ENCODE measurements around the gene STK17A.
A peak's percentile ranks its signal among the peaks of the same experiment; 100 is the strongest.
"Not testable (repeated sequence)": the region's sequence is repeated elsewhere in the genome, so short reads cannot be mapped to it uniquely, and the experiment has no call there.

The STK17A gene

DNA sequence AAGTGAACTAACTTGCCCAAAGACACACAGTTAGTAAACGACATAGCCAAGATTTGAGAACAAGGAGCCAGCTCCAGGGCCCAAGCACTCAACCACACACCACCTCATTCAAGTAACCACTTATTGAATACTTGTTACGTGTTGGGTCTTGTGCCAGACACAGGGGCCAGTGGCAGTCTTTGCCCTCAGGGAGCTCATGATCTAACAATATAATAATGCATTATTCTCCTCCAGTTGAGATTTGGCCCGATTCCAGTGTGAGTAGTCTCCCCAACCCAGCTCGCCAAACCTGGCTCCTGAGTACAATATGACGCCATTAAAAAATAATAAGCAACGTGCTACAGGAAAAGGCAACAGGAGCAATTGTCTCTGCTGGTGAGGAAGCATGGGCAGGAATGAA lies 14.4 kb upstream of the STK17A start:
- DNase-seq (ENCODE audit: low read depth) = no peak

DNA sequence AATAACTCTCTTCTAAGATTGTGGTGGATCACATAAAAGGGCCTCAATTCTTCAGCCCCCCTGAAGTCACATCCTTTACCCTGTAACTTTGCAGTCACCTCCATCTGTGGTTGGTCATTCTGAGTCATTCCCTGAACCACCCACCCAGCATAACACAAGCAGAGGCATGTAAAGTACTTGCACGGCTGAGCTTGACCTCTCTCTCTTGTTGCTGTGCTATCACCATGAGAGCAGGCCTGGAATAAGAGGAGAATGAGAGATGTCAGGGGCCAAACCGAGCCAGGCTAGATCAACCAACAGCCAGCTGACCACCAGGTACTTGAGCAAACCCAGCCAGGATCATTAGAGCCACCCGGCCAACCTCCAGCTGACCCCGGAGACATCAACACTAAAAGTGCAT lies 13.5 kb upstream of the STK17A start:
- DNase-seq (ENCODE audit: low read depth) = peak; percentile 71

DNA sequence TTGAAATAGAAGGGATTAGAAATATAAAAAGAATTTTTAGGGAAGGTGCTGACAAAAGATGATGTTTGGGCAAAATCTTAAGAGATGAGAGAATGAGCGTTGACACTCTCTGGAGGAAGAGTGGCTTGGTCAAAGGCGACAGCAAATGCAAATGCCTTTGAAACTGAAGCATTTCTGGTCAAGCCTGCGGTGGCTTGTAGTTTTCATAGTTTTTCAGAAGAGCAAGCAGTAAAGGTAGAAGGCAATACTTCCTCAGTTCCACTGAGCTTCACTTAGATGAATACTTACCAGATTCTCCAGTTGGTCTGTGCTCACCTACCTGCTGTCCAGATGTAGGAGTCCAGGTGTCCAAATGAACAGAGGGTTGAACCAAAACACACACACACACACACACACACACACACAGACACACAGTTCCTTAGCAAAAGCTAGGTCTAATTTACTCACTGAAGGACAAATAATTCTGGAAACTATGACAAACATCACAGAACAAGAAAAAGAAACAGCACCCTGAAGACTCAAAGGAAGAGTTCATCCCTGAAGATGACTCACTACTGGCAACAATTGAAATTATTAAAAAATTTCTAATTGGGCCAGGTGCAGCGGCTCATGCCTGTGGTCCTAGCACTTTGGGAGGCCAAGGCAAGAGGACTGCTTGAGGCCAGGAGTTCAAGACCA lies 12.1 kb upstream of the STK17A start:
- DNase-seq (ENCODE audit: low read depth) = no peak

DNA sequence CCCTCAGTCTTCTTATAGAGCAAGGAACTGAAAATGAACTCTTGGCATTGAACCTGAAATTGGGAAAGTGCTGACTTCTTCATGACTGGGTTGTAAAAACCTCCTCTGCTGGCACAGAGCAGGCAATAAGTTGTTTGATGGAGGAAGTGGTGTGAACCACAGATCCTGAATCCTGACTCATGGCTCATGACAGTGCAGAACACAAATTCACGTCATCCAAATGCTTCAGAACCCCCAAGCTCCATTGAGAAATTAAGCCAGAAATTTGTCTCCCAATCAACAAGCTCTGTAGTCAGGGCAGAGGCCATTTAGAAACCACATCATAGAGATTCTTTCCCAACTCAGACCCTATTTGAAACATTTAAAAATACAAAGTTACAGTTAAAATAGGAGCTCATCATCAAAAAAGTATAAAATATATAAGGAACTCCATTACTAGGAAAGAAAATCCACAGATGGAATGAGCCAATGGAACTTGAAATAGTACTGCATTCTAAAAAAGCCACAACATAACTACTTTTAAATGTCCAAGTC lies 10.3 kb upstream of the STK17A start:
- peak; percentile 100 for DNase-seq (ENCODE audit: low read depth)

DNA sequence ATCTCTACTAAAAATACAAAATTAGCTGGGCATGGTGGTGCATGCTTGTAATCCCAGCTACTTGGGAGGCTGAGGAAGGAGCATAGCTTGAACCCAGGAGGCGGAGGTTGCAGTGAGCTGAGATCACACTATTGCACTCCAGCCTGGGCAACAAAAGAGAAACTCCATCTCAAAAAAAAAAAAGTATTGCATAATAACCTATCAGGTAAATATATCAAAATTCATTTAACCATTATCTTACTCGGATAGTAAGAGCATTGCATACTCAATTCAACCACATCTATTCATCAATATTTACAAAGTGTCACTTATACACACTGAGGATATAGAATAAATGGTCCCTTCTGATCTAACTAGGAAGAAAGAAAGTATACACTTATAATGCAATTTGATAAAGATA lies 9.1 kb upstream of the STK17A start:
- not testable (repeated sequence) for DNase-seq (ENCODE audit: low read depth)

DNA sequence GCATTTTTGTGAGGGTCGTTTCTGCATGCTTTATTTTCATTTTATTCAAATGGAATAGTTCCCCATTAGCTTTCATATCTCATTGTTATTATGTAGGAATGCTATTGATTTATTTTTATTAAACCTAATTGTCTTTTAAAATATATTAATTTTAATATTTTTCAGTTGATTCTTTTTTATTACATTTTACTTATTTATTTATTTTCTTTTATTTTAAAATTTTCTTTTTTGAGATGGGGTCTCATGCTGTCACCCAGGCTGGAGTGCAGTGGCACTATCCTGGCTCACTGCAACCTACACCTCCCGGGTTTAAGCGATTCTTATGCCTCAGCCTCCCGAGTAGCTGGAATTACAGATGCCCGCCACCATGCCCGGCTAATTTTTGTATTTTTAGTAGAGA lies 7.4 kb upstream of the STK17A start:
- DNase-seq (ENCODE audit: low read depth) = no peak

DNA sequence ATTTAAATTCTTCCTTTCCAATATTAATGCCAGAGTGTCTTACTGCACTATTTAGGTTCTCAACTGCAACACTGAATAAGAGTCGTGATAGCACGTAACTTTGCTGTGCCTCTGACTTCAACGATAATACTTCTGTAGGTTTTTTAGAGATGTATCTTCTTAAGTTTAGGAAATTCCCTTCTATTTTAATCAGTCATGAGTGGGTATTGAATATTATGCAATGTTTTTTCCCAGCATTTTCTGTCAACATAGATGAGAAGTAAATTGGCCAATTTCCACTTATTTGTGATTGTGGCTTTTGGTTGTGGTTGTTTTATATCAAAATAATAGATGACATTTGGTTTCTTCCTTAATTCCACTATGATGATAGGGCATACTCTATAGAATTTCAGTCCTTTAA lies 6.7 kb upstream of the STK17A start:
- DNase-seq (ENCODE audit: low read depth) = no peak

DNA sequence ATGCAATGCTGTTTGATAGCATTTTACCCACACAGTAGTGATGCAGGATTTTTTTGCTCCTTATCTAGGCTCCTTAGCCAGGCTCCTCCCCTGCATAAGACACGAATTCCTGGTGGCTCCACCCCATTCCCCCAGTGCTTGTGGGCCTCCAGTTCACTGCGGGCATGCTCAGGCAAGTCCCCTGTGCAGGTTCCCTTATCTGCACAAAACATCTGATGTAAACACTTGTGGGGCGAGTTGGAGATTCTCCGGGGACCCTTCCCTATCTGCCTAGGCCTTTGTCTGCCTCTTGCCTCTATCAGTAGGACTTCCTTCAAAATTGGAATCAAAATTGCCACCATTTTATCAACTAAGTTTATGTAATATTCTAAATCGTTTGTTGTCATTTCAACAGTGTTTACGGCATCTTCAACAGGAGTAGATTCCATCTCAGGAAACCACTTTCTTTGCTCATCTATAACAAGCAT lies 5.4 kb upstream of the STK17A start:
- DNase-seq (ENCODE audit: low read depth) = no peak

DNA sequence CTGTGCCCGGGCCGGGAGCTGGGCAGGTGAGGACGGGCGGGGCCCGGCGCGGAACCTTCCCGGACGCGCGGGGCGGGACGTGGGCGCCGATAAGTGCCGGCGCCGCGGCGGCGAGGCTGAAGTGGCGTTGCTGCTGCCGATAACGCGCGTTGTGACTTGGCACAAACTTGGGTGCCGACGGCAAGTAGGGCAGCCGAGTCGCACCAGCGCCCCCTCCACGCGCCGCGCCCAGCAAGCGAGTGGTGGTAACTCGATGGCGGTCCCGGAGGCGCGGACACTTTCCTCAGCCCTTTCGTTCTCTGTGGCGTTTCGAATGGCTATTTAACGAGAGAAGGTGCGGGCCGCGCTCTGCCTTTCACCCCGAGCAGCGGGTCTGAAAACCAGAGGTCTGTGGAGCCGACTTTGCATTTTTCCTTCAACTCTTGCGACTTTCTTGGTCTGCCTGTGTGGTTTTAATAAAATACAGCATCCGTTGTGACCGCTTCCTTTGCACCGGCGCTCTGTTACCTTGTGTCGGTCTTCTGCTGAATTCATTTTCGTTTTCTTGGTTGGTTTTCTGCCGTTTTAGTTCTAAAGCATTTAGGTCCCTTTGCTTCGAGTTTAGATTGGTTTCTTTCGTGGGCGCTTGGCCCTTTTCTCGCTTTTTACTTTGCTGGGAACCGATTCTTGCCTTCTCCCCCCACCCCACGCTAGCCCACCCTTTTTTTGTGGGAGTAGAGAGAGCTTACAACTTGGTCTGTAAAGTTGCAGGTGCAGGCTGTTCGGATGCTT lies 701 bp downstream of the STK17A start:
- DNase-seq (ENCODE audit: low read depth) = no peak

DNA sequence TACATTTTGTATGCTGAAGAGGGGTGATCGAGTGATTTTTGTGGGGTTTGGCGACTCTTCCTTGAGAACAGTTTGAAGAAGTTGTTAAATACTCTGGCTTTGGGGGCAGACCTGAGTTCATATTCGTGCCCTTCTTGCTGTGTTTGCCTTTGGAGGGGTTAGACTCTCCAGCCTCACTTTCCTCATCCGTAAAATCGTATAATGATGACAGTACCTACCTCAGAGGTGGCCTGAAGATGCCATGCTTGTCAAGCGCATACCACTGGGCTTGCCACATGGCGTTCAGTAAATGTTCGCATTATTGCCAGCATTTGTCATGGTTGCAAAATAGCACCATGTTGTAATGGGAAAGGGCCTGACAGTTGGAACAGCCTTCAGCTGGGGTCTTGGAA lies 1.3 kb downstream of the STK17A start:
- peak; percentile 62 for DNase-seq (ENCODE audit: low read depth)

DNA sequence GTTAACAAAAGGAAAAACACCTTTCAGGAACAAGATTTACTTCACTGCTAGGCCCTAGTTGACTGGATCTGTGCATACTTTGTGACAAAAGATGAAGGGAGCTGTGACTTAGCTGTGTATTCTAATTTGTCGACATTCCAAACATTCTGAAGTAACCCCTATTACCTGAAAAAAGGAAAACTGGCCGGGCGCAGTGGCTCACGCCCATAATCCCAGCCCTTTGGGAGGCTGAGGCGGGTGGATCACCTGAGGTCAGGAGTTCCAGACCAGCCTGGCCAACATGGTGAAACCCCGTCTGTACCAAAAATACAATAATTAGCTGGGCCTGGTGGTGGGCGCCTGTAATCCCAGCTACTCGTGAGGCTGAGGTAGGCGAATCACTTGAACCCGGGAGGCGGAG lies 1.8 kb downstream of the STK17A start:
- not testable (repeated sequence) for DNase-seq (ENCODE audit: low read depth)

DNA sequence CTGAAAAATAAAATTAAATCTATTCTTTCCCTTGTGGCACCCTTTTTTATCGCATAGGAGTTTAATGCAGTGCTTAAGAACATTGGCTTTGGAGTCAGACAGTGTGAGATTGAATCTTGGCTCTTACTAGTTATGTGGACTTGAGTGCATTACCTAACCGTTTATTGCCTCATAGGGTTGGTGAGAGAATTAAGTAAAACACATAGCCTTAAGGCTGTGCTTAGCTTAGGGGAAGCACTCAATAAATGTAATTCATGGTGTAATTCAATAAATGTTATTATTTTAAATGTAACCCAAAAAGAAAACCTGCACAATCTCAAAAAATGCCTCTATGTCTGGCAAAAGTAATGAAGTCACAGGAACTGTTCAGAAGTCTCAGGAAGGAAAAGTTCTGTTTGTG lies 2.7 kb downstream of the STK17A start:
- DNase-seq (ENCODE audit: low read depth) = no peak

DNA sequence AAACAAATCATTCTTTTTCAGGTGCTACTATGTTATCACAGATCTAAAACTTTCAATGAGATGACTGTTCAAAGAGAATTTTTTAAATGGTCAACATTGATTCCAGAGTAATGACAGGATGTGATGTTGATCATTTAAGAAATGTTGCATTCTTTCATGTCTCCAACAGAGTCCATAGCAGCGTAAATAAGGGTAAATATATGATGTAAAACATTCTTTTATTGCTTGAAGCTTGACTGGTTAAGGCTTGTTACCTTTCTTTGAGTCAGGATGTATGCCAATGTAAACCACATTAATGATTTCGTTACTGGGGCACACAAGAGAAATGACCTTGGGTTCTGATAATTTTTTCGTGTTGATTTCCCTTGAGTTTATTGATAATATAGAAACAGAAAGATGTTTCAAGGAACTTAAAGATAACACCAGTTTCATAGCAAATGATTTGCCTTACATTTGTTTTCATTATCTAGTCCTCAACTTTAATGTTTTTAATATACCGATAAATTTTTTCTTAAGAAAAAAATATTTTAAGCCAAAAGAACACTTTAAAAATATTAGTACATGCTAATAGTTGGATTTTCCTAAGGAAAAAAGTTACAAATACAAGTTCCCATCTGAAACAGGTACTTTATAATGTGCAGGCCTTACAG lies 3.5 kb downstream of the STK17A start:
- DNase-seq (ENCODE audit: low read depth) = no peak

DNA sequence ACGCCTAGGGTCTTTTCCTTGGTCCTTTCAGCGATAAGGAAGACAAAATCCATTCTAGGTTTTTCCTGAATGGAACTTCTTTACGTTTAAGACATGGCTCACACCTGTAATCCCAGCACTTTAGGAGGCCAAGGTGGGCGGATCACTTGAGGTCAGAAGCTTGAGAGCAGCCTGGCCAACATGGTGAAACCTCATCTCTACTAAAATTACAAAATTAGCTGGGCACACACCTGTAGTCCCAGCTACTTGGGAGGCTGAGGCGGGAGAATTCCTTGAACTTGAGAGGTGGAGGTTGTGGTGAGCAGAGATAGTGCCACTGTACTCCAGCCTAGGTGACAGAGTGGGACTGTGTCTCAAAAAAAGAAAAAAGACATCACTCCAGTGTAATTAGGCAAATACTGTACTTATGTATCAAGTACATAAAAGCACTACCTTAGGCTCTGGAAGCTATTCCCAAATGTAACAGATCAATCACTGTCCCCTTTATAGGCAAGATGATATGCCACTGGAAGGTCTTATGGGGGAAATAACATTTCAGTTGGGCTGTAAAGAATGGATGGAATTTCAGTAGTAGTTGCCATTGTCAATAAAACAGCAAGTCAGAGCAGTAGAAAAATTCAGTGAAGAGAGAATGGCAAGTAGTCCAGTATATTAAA lies 5.7 kb downstream of the STK17A start:
- no peak for DNase-seq (ENCODE audit: low read depth)

DNA sequence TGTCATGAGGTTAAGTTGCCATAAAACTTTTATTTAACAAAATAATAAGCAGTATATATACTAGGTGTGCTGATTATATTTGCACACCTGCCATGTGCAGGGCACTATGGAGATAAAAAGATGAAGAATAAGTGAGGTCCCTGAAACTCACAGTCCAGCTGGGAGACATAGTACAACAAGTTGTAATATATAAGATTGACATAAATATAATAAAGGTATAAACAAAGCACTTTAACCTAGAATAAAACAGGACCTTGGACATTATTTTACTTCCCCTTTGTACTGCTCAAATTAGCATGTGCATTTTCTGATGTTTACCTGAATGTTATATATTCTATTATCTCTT lies 6.2 kb downstream of the STK17A start:
- DNase-seq (ENCODE audit: low read depth) = no peak

DNA sequence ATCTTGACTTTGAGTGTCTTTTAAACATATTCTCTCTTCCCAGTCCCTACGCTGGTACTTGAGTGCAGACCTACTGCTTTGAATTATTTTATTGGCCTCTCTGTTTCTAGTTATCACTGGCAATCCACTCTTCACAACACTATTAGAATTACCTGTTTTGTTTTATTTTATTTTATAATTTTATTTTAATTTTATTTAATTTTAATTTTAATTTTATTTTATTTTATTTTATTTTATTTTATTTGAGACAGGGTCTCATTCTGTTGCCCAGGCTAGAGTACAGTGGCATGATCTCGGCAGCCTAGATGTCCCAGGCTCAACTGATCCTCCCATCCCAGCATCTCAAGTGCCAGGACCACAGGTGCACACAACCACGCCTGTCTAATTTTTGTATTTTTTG lies 6.8 kb downstream of the STK17A start:
- no peak for DNase-seq (ENCODE audit: low read depth)

DNA sequence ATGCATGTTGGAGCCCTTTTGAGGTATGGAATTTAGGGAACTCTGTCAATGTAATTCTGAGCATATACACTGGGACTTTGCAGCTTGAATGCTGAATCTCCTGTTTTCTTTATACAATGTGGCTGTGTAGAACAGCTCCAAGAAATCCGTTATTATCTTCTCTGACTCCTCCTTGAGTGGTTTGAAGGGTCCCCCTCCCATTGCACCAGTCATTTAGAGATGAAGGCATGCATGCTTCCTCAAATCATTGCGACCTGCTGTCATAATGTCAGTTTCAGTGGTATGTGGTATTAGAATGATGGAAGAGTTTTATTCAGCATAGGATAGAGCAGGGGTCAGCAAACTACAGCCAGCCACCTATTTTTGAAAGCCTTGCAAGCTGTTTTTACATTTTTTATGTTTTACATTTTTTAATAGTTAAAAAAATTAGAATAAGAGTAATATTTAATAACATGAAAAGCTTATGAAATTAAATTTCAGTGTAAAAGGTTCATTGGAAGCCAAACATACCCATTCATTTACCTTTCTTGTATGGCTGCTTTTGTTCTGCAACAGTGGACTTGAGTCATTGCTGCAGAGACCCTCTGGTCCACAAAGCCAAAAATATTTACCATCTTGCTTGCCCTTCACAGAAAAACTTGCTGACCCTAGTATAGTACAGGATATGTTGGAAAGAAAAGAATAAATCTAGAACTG lies 8.1 kb downstream of the STK17A start:
- no peak for DNase-seq (ENCODE audit: low read depth)

DNA sequence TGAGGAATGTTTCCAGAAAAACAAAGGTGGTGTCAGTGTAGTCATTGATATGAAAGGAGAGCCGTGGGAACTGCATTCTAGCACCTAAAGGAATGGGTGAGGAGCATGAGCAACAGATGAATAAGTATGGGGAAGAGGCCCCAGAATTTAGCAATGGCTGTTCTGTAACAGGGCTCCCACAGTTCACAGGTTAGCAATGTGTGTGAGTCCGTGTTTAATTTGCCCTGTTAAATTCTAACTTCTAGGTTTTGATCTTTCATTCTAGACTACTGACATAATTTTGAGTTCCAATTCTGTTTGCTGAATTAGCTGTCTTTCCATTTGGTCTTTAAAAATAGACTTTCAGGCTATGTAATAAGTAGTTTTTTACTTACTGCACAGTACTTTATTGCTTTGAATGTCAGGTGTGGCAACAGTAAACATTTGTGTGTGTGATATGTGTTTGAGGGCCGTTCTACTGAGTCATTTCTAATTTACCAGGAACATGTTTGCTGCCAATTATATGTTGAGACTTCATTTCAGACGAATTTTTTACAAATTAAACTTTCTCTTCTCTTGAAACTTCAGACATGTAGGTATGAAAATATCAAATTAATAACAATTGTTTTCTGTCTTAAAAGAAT lies 8.8 kb downstream of the STK17A start:
- DNase-seq (ENCODE audit: low read depth) = no peak

DNA sequence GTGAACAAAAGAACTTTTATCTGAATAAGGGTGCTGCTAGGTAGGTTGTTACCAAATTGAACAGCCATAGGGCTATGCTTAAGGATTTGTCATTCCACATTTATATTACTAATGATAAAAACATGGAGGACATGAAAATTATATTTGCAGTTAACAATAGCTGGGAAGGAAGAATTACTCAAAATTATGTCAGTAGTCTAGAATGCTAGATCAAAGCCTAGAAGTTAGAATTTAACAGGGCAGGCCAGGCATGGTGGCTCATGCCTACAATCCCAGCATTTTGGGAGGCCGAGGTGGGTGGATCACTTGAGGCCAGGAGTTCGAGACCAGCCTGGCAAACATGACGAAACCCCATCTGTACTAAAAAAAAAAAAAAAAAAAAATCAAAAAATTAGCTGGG lies 9.4 kb downstream of the STK17A start:
- DNase-seq (ENCODE audit: low read depth) = no peak

DNA sequence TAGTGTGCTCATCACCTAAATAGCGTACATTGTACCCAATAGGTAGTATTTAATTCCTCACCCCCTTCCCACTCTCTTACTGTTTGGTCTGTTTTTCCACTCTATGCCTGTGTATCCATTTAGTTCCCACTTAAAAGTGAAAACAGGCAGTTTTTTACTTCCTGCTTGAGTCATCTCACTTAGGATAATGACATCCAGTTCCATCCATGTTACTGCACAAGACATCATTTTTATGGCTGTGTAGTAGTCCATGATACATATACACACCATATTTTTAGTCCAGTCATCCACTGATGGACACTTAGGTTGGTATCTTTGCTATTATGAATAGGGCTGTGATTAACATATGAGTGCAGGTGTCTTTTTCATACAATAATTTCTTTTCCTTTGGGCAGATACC lies 10.1 kb downstream of the STK17A start:
- DNase-seq (ENCODE audit: low read depth) = no peak

DNA sequence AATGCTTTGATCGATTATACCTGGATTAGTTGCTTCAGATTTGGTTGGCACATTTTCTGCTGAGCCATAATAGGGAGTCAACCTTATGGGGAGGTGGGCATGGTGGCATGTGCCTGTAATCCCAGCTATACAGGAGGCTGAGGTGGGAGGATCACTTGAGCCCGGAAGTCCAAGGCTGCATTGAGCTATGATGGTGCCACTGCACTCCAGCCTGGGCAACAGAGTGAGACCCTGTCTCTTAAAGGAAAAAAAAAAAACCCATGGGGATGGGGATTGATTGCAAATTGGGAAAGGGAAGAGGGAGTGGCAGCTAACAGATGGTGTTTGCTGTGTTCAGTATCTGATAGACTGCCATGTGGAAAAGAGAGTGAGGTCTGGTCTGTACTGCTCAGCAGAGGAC lies 11.1 kb downstream of the STK17A start:
- no peak for DNase-seq (ENCODE audit: low read depth)

DNA sequence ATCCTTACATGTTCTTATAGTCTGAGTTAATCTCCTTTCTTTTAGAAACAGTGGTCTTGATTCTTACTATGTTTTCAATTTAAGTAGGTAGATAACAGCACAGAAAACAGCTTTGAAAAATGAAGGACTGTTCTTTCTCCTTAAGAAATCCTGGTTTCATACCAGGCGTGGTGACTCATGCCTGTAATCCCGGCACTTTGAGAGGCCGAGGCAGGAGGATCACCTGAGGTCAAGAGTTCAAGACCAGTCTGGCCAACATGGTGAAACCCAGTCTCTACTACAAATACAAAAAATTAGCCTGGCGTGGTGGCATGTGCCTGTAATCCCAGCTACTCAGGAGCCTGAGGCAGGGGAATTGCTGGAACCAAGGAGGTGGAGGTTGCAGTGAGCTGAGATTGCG lies 13.5 kb downstream of the STK17A start:
- not testable (repeated sequence) for DNase-seq (ENCODE audit: low read depth)
